ENCODE results near the gene ARID1A.

Gene ARID1A

GRCh38 chr1:26779098-26779668, 83.4 kb downstream of the ARID1A start:
- H3K27ac Mint-ChIP-seq: peak overlapping the region; percentile 66
- DNase-seq: no peak
- H3K9me3 Mint-ChIP-seq: no peaks in the 10 kb centered on the region
- peaks cover 38% of the 10 kb centered on the region for H3K4me1 Mint-ChIP-seq (ENCODE audit: low read depth)
- no peak overlapping the region for H3K4me3 Mint-ChIP-seq
- H3K27me3 Mint-ChIP-seq: no peaks in the 10 kb centered on the region
- peaks cover 97% of the 10 kb centered on the region for H3K36me3 Mint-ChIP-seq (ENCODE audit: low read depth)

- Mint-ChIP-seq H3K27me3 (no peaks in the 10 kb centered on the region), H3K4me1 (ENCODE audit: low read depth) (peaks cover 51% of the 10 kb centered on the region), H3K36me3 (ENCODE audit: low read depth) (peaks cover 84% of the 10 kb centered on the region), H3K9me3 (no peaks in the 10 kb centered on the region), H3K27ac (peak overlapping the region; percentile 80), H3K4me3 (no peak overlapping the region)
- no peak for DNase-seq
Observed at GRCh38 chr1:26780344-26780957, 84.6 kb downstream of the ARID1A start.

- Mint-ChIP-seq H3K27me3 (no peaks in the 10 kb centered on the region), H3K36me3 (ENCODE audit: low read depth) (peaks cover 75% of the 10 kb centered on the region), H3K9me3 (no peaks in the 10 kb centered on the region), H3K27ac (peak overlapping the region; percentile 53), H3K4me3 (no peak overlapping the region), H3K4me1 (ENCODE audit: low read depth) (peaks cover 58% of the 10 kb centered on the region)
- no peak for DNase-seq
Observed at GRCh38 chr1:26781206-26781825, 85.5 kb downstream of the ARID1A start.

- Mint-ChIP-seq H3K27ac (peak overlapping the region; percentile 38), H3K9me3 (no peaks in the 10 kb centered on the region), H3K27me3 (no peaks in the 10 kb centered on the region), H3K36me3 (ENCODE audit: low read depth) (peaks cover 68% of the 10 kb centered on the region), H3K4me1 (ENCODE audit: low read depth) (peaks cover 69% of the 10 kb centered on the region), H3K4me3 (no peak overlapping the region)
- DNase-seq: no peak
Observed at GRCh38 chr1:26782521-26783212, 86.9 kb downstream of the ARID1A start.

- peaks cover 67% of the 10 kb centered on the region for H3K4me1 Mint-ChIP-seq (ENCODE audit: low read depth)
- no peak overlapping the region for H3K4me3 Mint-ChIP-seq
- H3K27ac Mint-ChIP-seq: peak overlapping the region; percentile 38
Observed at GRCh38 chr1:26783646-26784022, 87.8 kb downstream of the ARID1A start.

GRCh38 chr1:26784023-26784871, 88.4 kb downstream of the ARID1A start:
- Mint-ChIP-seq H3K27me3 (no peaks in the 10 kb centered on the region), H3K4me1 (ENCODE audit: low read depth) (peaks cover 71% of the 10 kb centered on the region), H3K9me3 (no peaks in the 10 kb centered on the region), H3K27ac (no peak overlapping the region), H3K36me3 (ENCODE audit: low read depth) (peaks cover 63% of the 10 kb centered on the region), H3K4me3 (no peak overlapping the region)
- no peak for DNase-seq

More at GRCh38 chr1:26783646-26784022, 87.8 kb downstream of the ARID1A start:
- Mint-ChIP-seq H3K36me3 (ENCODE audit: low read depth) (peaks cover 64% of the 10 kb centered on the region), H3K9me3 (no peaks in the 10 kb centered on the region), H3K27me3 (no peaks in the 10 kb centered on the region)
- DNase-seq: no peak

GRCh38 chr1:26784886-26785285, 89.1 kb downstream of the ARID1A start:
- Mint-ChIP-seq H3K27ac (peak overlapping the region; percentile 78), H3K4me1 (ENCODE audit: low read depth) (peaks cover 73% of the 10 kb centered on the region), H3K36me3 (ENCODE audit: low read depth) (peaks cover 58% of the 10 kb centered on the region), H3K27me3 (no peaks in the 10 kb centered on the region), H3K9me3 (no peaks in the 10 kb centered on the region), H3K4me3 (no peak overlapping the region)
- no peak for DNase-seq

- Mint-ChIP-seq H3K4me3 (peak overlapping the region; percentile 82), H3K36me3 (ENCODE audit: low read depth) (peaks cover 52% of the 10 kb centered on the region), H3K4me1 (ENCODE audit: low read depth) (peaks cover 79% of the 10 kb centered on the region), H3K27me3 (no peaks in the 10 kb centered on the region), H3K27ac (peak overlapping the region; percentile 96), H3K9me3 (no peaks in the 10 kb centered on the region)
- DNase-seq: no peak
Observed at GRCh38 chr1:26785611-26786436, 90.0 kb downstream of the ARID1A start.

GRCh38 chr1:26786437-26787380, 90.9 kb downstream of the ARID1A start:
- peak; percentile 60 for DNase-seq
- Mint-ChIP-seq H3K9me3 (no peaks in the 10 kb centered on the region), H3K36me3 (ENCODE audit: low read depth) (peaks cover 52% of the 10 kb centered on the region), H3K27ac (peak overlapping the region; percentile 96), H3K27me3 (no peaks in the 10 kb centered on the region), H3K4me3 (peak overlapping the region; percentile 82), H3K4me1 (ENCODE audit: low read depth) (peaks cover 82% of the 10 kb centered on the region)

- no peaks in the 10 kb centered on the region for H3K27me3 Mint-ChIP-seq
- peak overlapping the region; percentile 82 for H3K4me3 Mint-ChIP-seq
- H3K27ac Mint-ChIP-seq: peak overlapping the region; percentile 96
- H3K36me3 Mint-ChIP-seq (ENCODE audit: low read depth): peaks cover 50% of the 10 kb centered on the region
- H3K9me3 Mint-ChIP-seq: no peaks in the 10 kb centered on the region
- H3K4me1 Mint-ChIP-seq (ENCODE audit: low read depth): peaks cover 82% of the 10 kb centered on the region
- no peak for DNase-seq
Observed at GRCh38 chr1:26787381-26787705, 91.5 kb downstream of the ARID1A start.

- Mint-ChIP-seq H3K36me3 (ENCODE audit: low read depth) (peaks cover 49% of the 10 kb centered on the region), H3K27me3 (no peaks in the 10 kb centered on the region), H3K27ac (peak within 1 kb of the TSS; percentile 96), H3K4me3 (peak within 1 kb of the TSS; percentile 82), H3K9me3 (no peaks in the 10 kb centered on the region), H3K4me1 (ENCODE audit: low read depth) (peaks cover 81% of the 10 kb centered on the region)
- DNase-seq: peak; percentile 95
Observed at GRCh38 chr1:26787706-26788514, 92.1 kb downstream of the ARID1A start, which contains the start of gene PIGV. Gene PIGV (plus strand): TSS chr1:26787950. CDS start chr1:26790816, 2,866 bp downstream.

- peaks cover 81% of the 10 kb centered on the region for H3K4me1 Mint-ChIP-seq (ENCODE audit: low read depth)
- H3K36me3 Mint-ChIP-seq (ENCODE audit: low read depth): peaks cover 49% of the 10 kb centered on the region
- peak overlapping the region; percentile 82 for H3K4me3 Mint-ChIP-seq
- no peak for DNase-seq
- H3K27ac Mint-ChIP-seq: peak overlapping the region; percentile 96
- H3K27me3 Mint-ChIP-seq: no peaks in the 10 kb centered on the region
- H3K9me3 Mint-ChIP-seq: no peaks in the 10 kb centered on the region
Observed at GRCh38 chr1:26788515-26788785, 92.6 kb downstream of the ARID1A start.
